Epithelial cell of proximal tubule (primary cell): ENCODE measurements around the gene CTNNA2. TPM values are rescaled to one million over a fixed set of nuclear protein-coding genes. Genes with fewer than 3 reads are reported as not detected.

Source experiments
- DNase-seq: peaks from one replicate; pipeline ENCODE4 v3.0.0-alpha.2; 2011; ENCODE audit warnings: low read depth
- H3K4me3 ChIP-seq: 2 replicates; pipeline ENCODE4 v1.5.1; 2011; ENCODE audit warnings: low read depth, mild to moderate bottlenecking, low read length
- CTCF ChIP-seq: conservative IDR thresholded peaks from 2 replicates; pipeline ENCODE4 v1.5.1; 2012; ENCODE audit warnings: low read depth, mild to moderate bottlenecking, low read length
- total RNA-seq: library from RNA; depleted of rRNA; stranded (reverse); fragments of >200 nt; gene quantifications from 2 replicates; pipeline ENCODE4 v1.2.3, GENCODE V29; 2015

Gene CTNNA2
- total RNA-seq, 1 donor from 2014 or later = 0.06 TPM

GRCh38 chr2:80527119-80527518 lies 1014.3 kb downstream of the CTNNA2 start:
- H3K4me3 ChIP-seq = no peak overlapping the region
- no peak for TF ChIP-seq CTCF

DNA sequence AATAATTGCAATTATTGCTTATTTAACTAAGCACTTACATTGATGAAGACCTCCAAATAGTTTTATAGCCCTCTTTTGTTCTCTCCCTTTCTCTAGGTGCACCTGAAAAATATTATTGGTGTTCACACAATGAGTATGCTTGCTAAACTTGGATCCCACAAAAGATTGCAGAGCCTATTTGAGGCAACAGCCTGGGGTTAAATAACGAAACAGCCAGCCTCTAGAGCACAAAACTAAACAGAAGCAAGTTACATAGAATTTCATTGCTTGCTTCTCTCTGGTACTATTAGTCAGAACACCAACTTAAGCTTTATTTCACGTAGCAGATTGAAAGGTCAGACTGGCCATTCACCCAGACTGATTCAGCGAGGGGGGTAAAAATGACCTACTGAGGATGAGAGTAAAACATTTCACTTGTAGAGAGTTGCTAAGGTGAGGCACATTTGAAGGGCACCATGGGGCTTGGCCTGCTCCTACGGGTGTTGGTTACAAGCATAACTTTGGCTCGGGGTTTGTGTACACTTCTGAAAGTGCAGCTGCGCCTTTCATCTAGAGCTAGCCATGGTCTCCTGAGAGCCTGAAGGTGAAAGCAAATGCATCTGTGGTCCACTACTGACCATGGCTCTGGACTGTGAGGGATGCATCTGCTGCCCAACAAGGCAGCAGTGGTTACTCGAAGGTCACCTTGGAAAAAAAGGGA lies 1016.8 kb downstream of the CTNNA2 start:
- DNase-seq = no peak
- TF ChIP-seq CTCF = no peak
- no peak overlapping the region for H3K4me3 ChIP-seq

More at GRCh38 chr2:80527119-80527518, 1014.3 kb downstream of the CTNNA2 start:
- no peak for DNase-seq

GRCh38 chr2:80530442-80531064 lies 1017.7 kb downstream of the CTNNA2 start:
- no peak for TF ChIP-seq CTCF
- H3K4me3 ChIP-seq = no peak overlapping the region
- DNase-seq = no peak

- DNase-seq = no peak
- no peak overlapping the region for H3K4me3 ChIP-seq
- TF ChIP-seq CTCF = peak; percentile 27
These were observed 1018.5 kb downstream of the CTNNA2 start for GRCh38 chr2:80531319-80531718.

DNA sequence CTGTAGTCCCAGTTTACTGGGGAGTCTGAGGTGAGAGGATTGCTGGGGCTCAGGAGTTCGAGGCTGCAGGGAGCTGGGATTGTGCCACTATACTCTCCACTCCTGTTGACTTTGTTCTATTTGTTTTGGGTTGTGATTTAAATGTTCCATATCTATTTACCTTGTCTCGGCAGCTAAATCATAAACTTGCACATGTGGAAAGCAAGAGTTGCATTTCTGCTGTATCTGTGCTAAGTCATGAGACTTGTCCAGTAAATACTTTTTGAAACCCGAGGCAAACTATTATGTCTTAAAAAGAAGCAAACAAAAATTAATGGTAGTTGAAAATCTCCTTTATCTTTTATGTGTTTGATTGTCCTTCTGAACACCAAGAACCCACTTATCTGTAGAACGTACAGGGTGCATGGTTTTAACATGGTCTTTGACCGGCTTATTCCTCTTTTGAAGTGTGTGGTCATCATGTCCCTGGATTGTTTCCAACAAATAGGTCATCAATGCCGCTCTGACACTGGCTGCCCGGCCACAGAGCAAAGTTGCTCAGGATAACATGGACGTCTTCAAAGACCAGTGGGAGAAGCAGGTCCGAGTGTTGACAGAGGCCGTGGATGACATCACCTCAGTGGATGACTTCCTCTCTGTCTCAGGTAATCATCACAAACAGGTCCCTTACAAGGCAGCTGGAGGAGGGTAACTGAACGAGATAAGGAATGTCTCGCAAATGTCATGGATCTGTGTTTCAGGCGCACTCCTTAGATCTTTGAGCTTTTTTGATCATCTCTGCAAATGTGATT lies 1032.8 kb downstream of the CTNNA2 start:
- no peak for DNase-seq
- TF ChIP-seq CTCF = no peak

DNA sequence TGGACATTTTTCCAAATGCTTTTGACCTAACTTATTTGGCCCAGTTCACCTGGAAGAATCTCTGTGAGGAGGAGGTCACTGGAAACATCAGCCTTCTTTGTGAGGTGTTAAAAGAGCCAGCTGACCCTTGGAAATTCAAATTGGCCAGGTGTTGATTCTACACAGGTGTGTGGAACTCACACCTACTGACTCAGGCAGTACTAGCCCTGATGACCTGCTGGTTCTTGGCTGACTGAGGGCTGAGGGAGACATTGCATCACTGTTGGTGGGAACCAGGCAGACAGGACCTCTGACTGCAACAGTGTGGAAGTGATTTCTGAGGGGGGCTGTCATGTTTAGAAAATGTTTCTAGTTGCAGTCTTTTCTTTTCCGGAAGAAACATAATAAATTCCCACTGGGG lies 1033.9 kb downstream of the CTNNA2 start:
- H3K4me3 ChIP-seq = no peak overlapping the region
- TF ChIP-seq CTCF = no peak
- DNase-seq = no peak

More for the DNA sequence above, 1032.8 kb downstream of the CTNNA2 start:
- H3K4me3 ChIP-seq = no peak overlapping the region
